Measurements from ENCODE around the gene CHAD. TPM values are rescaled to one million over a fixed set of nuclear protein-coding genes. Genes with fewer than 3 reads are reported as not detected.

CHAD gene
- total RNA-seq, 1 experiment from 2014 or later: not detected

DNA sequence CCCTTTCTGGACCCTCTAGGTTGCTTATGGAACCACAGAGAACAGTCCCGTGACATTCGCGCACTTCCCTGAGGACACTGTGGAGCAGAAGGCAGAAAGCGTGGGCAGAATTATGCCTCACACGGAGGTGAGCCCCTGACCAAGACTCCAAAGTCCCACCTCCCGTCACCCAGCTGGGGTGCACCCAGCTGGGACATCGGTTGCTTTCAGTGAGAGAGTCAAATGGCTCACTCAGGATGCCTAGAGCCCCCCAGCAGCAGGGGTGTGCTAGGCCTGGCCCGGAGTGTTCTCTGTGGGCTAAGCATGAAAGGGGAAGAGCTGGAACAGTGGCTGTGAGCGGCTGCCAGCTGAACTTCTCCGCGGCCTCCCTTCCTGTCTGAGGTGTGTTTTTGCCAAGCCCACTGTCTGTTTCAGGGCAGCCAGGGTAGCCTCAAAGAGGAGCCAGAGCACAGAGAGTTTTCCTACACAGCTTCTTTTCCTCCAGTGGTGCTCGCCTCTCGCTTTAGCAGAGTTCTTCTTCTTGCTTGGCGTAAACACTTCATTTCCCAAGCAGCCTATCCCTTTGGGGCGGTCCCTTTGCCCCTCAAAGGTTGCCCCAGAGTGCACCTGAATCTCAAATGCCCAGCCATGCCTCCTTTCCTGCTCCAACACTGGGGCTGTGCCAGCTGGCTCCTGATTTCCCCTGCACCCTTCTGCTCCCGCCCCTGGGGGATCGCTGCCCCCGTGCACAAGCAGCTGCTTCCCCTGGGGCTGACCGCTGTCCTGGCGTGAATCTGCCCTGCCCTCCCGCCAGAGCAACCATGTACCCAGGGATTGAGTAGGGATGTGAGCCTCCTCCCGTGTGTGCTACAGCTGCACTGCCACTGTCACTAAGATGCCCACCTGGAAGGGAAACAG, 2.6 kb upstream of the CHAD start:
- BruUV-seq (replicated peaks): no TSS peak
- POLR2A ChIA-PET: interaction anchor here (1.0 kb wide), 1 partner anchor 250 kb away, joined by 3 read pairs; no protein-coding TSS in a partner anchor

GRCh38 chr17:50470426-50470825, 1.7 kb upstream of the CHAD start:
- no peaks in the 10 kb centered on the region for H3K36me3 ChIP-seq (ENCODE audit: control insufficient read depth, insufficient read depth, low read length)
- CTCF ChIA-PET: no interaction called here
- in situ Hi-C loops (cut with HindIII; ENCODE audit: low pct_unique_long_range_greater_than_20kb, low sequenced_read_pairs): no loop called here
- H3K27me3 ChIP-seq (ENCODE audit: control insufficient read depth, insufficient read depth, low read length): no peaks in the 10 kb centered on the region
- BruUV-seq (replicated peaks): no TSS peak
- POLR2A ChIA-PET: no interaction called here
- no peak overlapping the region for H3K27ac ChIP-seq (ENCODE audit: low read length)
- no peaks in the 10 kb centered on the region; the same call in 1 of the 2 replicates for H3K4me1 ChIP-seq (ENCODE audit: control insufficient read depth, insufficient read depth, low read length)
- intact Hi-C loops (cut with micrococcal nuclease; ENCODE audit: unreplicated experiment): no loop called here
- TF ChIP-seq POLR2AphosphoS5 (IDR thresholded peaks at IDR 0.05; ENCODE audit: low read depth, low read length): no peak
- TF ChIP-seq, protein P1, sequence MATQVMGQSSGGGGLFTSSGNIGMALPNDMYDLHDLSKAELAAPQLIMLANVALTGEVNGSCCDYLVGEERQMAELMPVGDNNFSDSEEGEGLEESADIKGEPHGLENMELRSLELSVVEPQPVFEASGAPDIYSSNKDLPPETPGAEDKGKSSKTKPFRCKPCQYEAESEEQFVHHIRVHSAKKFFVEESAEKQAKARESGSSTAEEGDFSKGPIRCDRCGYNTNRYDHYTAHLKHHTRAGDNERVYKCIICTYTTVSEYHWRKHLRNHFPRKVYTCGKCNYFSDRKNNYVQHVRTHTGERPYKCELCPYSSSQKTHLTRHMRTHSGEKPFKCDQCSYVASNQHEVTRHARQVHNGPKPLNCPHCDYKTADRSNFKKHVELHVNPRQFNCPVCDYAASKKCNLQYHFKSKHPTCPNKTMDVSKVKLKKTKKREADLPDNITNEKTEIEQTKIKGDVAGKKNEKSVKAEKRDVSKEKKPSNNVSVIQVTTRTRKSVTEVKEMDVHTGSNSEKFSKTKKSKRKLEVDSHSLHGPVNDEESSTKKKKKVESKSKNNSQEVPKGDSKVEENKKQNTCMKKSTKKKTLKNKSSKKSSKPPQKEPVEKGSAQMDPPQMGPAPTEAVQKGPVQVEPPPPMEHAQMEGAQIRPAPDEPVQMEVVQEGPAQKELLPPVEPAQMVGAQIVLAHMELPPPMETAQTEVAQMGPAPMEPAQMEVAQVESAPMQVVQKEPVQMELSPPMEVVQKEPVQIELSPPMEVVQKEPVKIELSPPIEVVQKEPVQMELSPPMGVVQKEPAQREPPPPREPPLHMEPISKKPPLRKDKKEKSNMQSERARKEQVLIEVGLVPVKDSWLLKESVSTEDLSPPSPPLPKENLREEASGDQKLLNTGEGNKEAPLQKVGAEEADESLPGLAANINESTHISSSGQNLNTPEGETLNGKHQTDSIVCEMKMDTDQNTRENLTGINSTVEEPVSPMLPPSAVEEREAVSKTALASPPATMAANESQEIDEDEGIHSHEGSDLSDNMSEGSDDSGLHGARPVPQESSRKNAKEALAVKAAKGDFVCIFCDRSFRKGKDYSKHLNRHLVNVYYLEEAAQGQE (IDR thresholded peaks at IDR 0.05; ENCODE audit: insufficient read depth in 1 of 2, low read depth in 2 of 2, low read length in 1 of 2): no peak
- TF ChIP-seq TCF7L2 (IDR thresholded peaks at IDR 0.05; ENCODE audit: low read depth, low read length): no peak
- no peak for TF ChIP-seq SIN3A (IDR thresholded peaks at IDR 0.05; ENCODE audit: borderline replicate concordance, insufficient read depth, low read depth, low read length)
- no peak for TF ChIP-seq CTCF (IDR thresholded peaks at IDR 0.05)
- DNase-seq (ENCODE audit: low read depth, low spot score) (no peak), ATAC-seq (no peak)
- H3K4me3 ChIP-seq (ENCODE audit: low read depth in 2 of 2, low read length in 2 of 2): no peak overlapping the region
- no peaks in the 10 kb centered on the region for H3K9me3 ChIP-seq (ENCODE audit: control insufficient read depth, insufficient read depth, low read depth, low read length)

More for the DNA sequence above, 2.6 kb upstream of the CHAD start:
- Histone ChIP-seq H3K36me3 (ENCODE audit: control insufficient read depth, insufficient read depth, low read length) (no peaks in the 10 kb centered on the region), H3K27ac (ENCODE audit: low read length) (no peak overlapping the region), H3K9me3 (ENCODE audit: control insufficient read depth, insufficient read depth, low read depth, low read length) (no peaks in the 10 kb centered on the region), H3K4me3 (ENCODE audit: low read depth in 2 of 2, low read length in 2 of 2) (no peak overlapping the region), H3K4me1 (ENCODE audit: control insufficient read depth, insufficient read depth, low read length) (no peaks in the 10 kb centered on the region; the same call in 1 of the 2 replicates), H3K27me3 (ENCODE audit: control insufficient read depth, insufficient read depth, low read length) (no peaks in the 10 kb centered on the region)
- intact Hi-C loops (cut with micrococcal nuclease; ENCODE audit: unreplicated experiment): no loop called here
- TF ChIP-seq TCF7L2 (IDR thresholded peaks at IDR 0.05; ENCODE audit: low read depth, low read length): no peak
- TF ChIP-seq, protein P1 (IDR thresholded peaks at IDR 0.05; ENCODE audit: insufficient read depth in 1 of 2, low read depth in 2 of 2, low read length in 1 of 2): no peak
- no peak for TF ChIP-seq POLR2AphosphoS5 (IDR thresholded peaks at IDR 0.05; ENCODE audit: low read depth, low read length)
- TF ChIP-seq CTCF (IDR thresholded peaks at IDR 0.05): no peak
- TF ChIP-seq SIN3A (IDR thresholded peaks at IDR 0.05; ENCODE audit: borderline replicate concordance, insufficient read depth, low read depth, low read length): no peak
- CTCF ChIA-PET: no interaction called here
- DNase-seq (ENCODE audit: low read depth, low spot score) (no peak), ATAC-seq (no peak)
- in situ Hi-C loops (cut with HindIII; ENCODE audit: low pct_unique_long_range_greater_than_20kb, low sequenced_read_pairs): no loop called here

Data from Panc1 (cell line).